ENCODE measurements around the gene GTF2H4. TPM values are rescaled to one million over a fixed set of nuclear protein-coding genes. Genes with fewer than 3 reads are reported as not detected.

Gene GTF2H4
- total and polyA plus RNA-seq, 10 of the 15 experiments (the other 5 are each of a cell fraction or from before 2014, with no cell fraction given): 1.1 to 43.8 (median 18.9) TPM

DNA sequence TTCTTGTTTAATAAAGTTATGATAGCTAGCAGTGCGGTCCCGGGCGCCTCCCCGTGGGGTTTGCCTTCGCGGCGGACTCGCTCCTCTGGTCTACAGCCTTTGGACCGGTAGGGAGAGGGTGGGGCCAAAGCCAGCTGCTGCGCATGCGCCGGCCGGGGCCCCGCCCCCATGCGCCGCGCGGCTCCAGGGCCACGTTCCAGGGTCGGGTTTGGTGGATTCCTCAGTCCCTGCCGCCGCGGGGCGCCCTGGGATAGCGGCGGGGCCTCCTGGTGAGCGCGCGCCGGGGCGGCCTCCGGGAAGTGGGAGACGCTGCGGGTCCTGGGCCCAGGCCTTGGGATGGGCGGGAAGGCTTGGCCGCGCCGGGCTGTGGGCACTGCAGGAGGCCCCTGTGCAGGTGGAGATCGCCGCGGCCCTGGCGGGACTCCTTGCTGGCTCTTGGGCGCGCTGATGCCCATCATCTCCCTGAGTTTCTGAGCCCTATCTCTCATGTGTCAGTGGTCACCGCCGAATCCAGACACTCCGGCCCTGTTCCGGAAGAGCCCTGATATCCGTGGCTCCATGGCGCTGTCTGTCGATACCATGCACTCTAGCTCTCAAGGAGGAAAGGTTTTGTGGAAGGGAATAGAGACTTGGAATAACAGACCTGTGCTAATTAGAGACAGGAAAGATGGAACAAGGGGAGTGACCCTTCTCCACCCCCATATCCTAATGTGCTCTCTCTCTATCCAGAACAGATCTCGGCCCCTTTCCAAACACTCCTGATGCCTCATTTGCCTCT lies 6.3 kb downstream of the GTF2H4 start, which contains the start of gene VARS2:
TSS of gene VARS2 (plus strand) at position 163 of the 778 bp plus-strand sequence. CDS start at position 762, 599 bp downstream.
- BruUV-seq (replicated peaks): no TSS peak
- ChIA-PET SMC1A (ENCODE audit: uncharacterized antibody, unreplicated experiment) (interaction anchor here (0.6 to 7.9 kb wide), 30 partner anchors 12 to 372 kb away, joined by 3 to 141 read pairs (median 4); partner anchors contain the start of genes DDR1 and MRPS18B), CTCF (interaction anchor here (0.5 to 9.3 kb wide), 42 partner anchors 11 to 434 kb away, joined by 3 to 122 read pairs (median 7); partner anchors contain the start of genes DDR1 and DHX16), POLR2A (interaction anchor here (0.6 to 4.4 kb wide), 20 partner anchors 11 to 280 kb away, joined by 3 to 50 read pairs (median 3); partner anchors contain the start of genes DDR1 and FLOT1), RAD21 (ENCODE audit: unreplicated experiment) (interaction anchor here (0.7 to 4.6 kb wide), 52 partner anchors 10 to 461 kb away, joined by 3 to 138 read pairs (median 6); partner anchors contain the start of genes CCHCR1, DDR1, IER3 and MDC1)
- Histone ChIP-seq H3K36me3 (ENCODE audit: control insufficient read depth in 2 of 2, insufficient read depth in 2 of 2, low read length in 1 of 2) (peaks cover 6 to 8% of the 10 kb centered on the region in 2 experiments; a peak in 3 of 4 replicates), H3K9ac (ENCODE audit: control insufficient read depth, insufficient read depth, low read length) (peak within 1 kb of the TSS; percentile 86), H3K4me2 (ENCODE audit: control insufficient read depth, insufficient read depth) (peak within 1 kb of the TSS; percentile 99), H3K79me2 (ENCODE audit: control insufficient read depth, insufficient read depth, low read length) (peaks cover 9% of the 10 kb centered on the region), H3K4me1 (ENCODE audit: control insufficient read depth, insufficient read depth, low read length) (peaks cover 4% of the 10 kb centered on the region), H3K9me3 (replicated peaks; ENCODE audit: control insufficient read depth, insufficient read depth, low read length) (no peaks in the 10 kb centered on the region), H4K20me1 (ENCODE audit: control insufficient read depth, insufficient read depth) (no peaks in the 10 kb centered on the region), H3K27ac (ENCODE audit: control insufficient read depth, insufficient read depth) (peak within 1 kb of the TSS; percentile 87), H2AFZ (ENCODE audit: control insufficient read depth, low read depth, low read length) (peak within 1 kb of the TSS; percentile 80), H3K27me3 (replicated peaks in 1 of 2; ENCODE audit: control insufficient read depth in 2 of 2, insufficient read depth in 2 of 2, low read length in 1 of 2) (no peaks in the 10 kb centered on the region), H3K4me3 (peak within 1 kb of the TSS; percentile 91)
- ATAC-seq (peak; percentile 96), FAIRE-seq (peak; percentile 81), DNase-seq (ENCODE audit: low read depth, low spot score) (peak; percentile 72)
- in situ Hi-C loops (cut with MboI): no loop called here
- intact Hi-C loops (cut with micrococcal nuclease; ENCODE audit: unreplicated experiment): loop anchor here (1.0 to 2.0 kb wide), 2 partner anchors 86 to 129 kb away; no protein-coding TSS in a partner anchor
- 2% methylated on average over 34 of the region's 52 CpGs for WGBS (ENCODE audit: insufficient coverage, insufficient replicate concordance, low lambda C conversion rate, missing lambda C conversion rate)
- TF ChIP-seq, protein P1, sequence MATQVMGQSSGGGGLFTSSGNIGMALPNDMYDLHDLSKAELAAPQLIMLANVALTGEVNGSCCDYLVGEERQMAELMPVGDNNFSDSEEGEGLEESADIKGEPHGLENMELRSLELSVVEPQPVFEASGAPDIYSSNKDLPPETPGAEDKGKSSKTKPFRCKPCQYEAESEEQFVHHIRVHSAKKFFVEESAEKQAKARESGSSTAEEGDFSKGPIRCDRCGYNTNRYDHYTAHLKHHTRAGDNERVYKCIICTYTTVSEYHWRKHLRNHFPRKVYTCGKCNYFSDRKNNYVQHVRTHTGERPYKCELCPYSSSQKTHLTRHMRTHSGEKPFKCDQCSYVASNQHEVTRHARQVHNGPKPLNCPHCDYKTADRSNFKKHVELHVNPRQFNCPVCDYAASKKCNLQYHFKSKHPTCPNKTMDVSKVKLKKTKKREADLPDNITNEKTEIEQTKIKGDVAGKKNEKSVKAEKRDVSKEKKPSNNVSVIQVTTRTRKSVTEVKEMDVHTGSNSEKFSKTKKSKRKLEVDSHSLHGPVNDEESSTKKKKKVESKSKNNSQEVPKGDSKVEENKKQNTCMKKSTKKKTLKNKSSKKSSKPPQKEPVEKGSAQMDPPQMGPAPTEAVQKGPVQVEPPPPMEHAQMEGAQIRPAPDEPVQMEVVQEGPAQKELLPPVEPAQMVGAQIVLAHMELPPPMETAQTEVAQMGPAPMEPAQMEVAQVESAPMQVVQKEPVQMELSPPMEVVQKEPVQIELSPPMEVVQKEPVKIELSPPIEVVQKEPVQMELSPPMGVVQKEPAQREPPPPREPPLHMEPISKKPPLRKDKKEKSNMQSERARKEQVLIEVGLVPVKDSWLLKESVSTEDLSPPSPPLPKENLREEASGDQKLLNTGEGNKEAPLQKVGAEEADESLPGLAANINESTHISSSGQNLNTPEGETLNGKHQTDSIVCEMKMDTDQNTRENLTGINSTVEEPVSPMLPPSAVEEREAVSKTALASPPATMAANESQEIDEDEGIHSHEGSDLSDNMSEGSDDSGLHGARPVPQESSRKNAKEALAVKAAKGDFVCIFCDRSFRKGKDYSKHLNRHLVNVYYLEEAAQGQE (IDR thresholded peaks at IDR 0.05; ENCODE audit: low read depth, low read length): no peak
- TF ChIP-seq CBFB (IDR thresholded peaks at IDR 0.05; ENCODE audit: low read depth): no peak
- TF ChIP-seq, protein P2, sequence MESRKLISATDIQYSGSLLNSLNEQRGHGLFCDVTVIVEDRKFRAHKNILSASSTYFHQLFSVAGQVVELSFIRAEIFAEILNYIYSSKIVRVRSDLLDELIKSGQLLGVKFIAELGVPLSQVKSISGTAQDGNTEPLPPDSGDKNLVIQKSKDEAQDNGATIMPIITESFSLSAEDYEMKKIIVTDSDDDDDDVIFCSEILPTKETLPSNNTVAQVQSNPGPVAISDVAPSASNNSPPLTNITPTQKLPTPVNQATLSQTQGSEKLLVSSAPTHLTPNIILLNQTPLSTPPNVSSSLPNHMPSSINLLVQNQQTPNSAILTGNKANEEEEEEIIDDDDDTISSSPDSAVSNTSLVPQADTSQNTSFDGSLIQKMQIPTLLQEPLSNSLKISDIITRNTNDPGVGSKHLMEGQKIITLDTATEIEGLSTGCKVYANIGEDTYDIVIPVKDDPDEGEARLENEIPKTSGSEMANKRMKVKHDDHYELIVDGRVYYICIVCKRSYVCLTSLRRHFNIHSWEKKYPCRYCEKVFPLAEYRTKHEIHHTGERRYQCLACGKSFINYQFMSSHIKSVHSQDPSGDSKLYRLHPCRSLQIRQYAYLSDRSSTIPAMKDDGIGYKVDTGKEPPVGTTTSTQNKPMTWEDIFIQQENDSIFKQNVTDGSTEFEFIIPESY (IDR thresholded peaks at IDR 0.05): no peak
- TF ChIP-seq NFIC (IDR thresholded peaks at IDR 0.05; ENCODE audit: low read depth, low read length): no peak; the same call in 1 of the 2 replicates
- peak; percentile 70; the same call in 1 of the 2 replicates for TF ChIP-seq MXI1 (IDR thresholded peaks at IDR 0.05; ENCODE audit: low read depth, low read length)
- TF ChIP-seq TCF3 (IDR thresholded peaks at IDR 0.05; ENCODE audit: borderline replicate concordance, insufficient read depth, low read depth, low read length): 0 out of 2 replicates have a peak, but pooled peaks have one; percentile 33
- TF ChIP-seq, protein P3, sequence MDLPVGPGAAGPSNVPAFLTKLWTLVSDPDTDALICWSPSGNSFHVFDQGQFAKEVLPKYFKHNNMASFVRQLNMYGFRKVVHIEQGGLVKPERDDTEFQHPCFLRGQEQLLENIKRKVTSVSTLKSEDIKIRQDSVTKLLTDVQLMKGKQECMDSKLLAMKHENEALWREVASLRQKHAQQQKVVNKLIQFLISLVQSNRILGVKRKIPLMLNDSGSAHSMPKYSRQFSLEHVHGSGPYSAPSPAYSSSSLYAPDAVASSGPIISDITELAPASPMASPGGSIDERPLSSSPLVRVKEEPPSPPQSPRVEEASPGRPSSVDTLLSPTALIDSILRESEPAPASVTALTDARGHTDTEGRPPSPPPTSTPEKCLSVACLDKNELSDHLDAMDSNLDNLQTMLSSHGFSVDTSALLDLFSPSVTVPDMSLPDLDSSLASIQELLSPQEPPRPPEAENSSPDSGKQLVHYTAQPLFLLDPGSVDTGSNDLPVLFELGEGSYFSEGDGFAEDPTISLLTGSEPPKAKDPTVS (IDR thresholded peaks at IDR 0.05; ENCODE audit: low read depth, low read length): no peak
- TF ChIP-seq CHD4 (IDR thresholded peaks at IDR 0.05): no peak
- peak; percentile 53; the same call in 1 of the 2 replicates for TF ChIP-seq POLR2AphosphoS2 (IDR thresholded peaks at IDR 0.05; ENCODE audit: low read depth, low read length)
- TF ChIP-seq DPF2 (IDR thresholded peaks at IDR 0.05): 0 out of 2 replicates have a peak, but pooled peaks have one; percentile 42
- peak; percentile 93 for TF ChIP-seq IKZF1 (conservative IDR thresholded peaks at IDR 0.05)
- TF ChIP-seq RB1 (IDR thresholded peaks at IDR 0.05; ENCODE audit: borderline replicate concordance): peak; percentile 84
- TF ChIP-seq BRCA1 (IDR thresholded peaks at IDR 0.05; ENCODE audit: low read depth, low read length): no peak
- no peak for TF ChIP-seq SPI1 (IDR thresholded peaks at IDR 0.05; ENCODE audit: borderline replicate concordance, insufficient read depth, low read depth, low read length)
- TF ChIP-seq PML (IDR thresholded peaks at IDR 0.05; ENCODE audit: low read length): peak; percentile 66; the same call in 1 of the 2 replicates
